Lung (tissue), 12 donors: ENCODE results near the gene OPCML. TPM values are rescaled to one million over a fixed set of nuclear protein-coding genes. Genes with fewer than 3 reads are reported as not detected.

ENCODE experiments used
- ATAC-seq: fragments of 200-7000 bp; cut with Tn5 transposase; one replicate; pipeline ENCODE4 v1.9.1; 2020; ENCODE audit warnings: moderate number of reproducible peaks; ENCODE audit not compliant: insufficient read depth, low FRiP score
- DNase-seq, 3 donors: peaks; one replicate each; pipeline ENCODE4 v3.0.0-alpha.2; 2013 to 2017
- H3K27ac ChIP-seq, 2 donors: one replicate each; pipeline ENCODE4 v1.5.1; 2013; ENCODE audit warnings: mild to moderate bottlenecking in 2 of 2, moderate library complexity in 2 of 2, control low read depth in 1 of 2, inconsistent platforms in 1 of 2, low read depth in 1 of 2, low read length in 1 of 2
- H3K27me3 ChIP-seq, 3 donors: one replicate each; pipeline ENCODE4 v1.5.1; 2013; ENCODE audit warnings: low read length in 2 of 3; ENCODE audit not compliant: control insufficient read depth in 3 of 3, insufficient read depth in 3 of 3
- H3K36me3 ChIP-seq, 4 donors: one replicate each; pipeline ENCODE4 v1.5.1; 2013; ENCODE audit warnings: low read length in 4 of 4, mild to moderate bottlenecking in 1 of 4, moderate library complexity in 1 of 4; ENCODE audit not compliant: control insufficient read depth in 4 of 4, insufficient read depth in 4 of 4
- H3K4me1 ChIP-seq, 5 donors: one replicate each; pipeline ENCODE4 v1.5.1; 2013; ENCODE audit warnings: low read length in 5 of 5, mild to moderate bottlenecking in 2 of 5, moderate library complexity in 1 of 5; ENCODE audit not compliant: control insufficient read depth in 5 of 5, insufficient read depth in 5 of 5
- H3K4me3 ChIP-seq: one replicate; pipeline ENCODE4 v1.5.1; 2013; ENCODE audit warnings: mild to moderate bottlenecking, control low read depth, moderate library complexity
- H3K9ac ChIP-seq, 2 donors: one replicate each; pipeline ENCODE4 v1.5.1; 2013; ENCODE audit warnings: low read length in 2 of 2, control low read depth in 1 of 2; ENCODE audit not compliant: insufficient read depth in 1 of 2
- H3K9me3 ChIP-seq, 4 donors: one replicate each; pipeline ENCODE4 v1.5.1; 2013; ENCODE audit warnings: low read length in 3 of 4, mild to moderate bottlenecking in 1 of 4, moderate library complexity in 1 of 4; ENCODE audit not compliant: control insufficient read depth in 4 of 4, insufficient read depth in 3 of 4
- WGBS, 2 donors: extraction: QIAGEN DNeasy Blood & Tissue Kit; methylation state at CpG; one replicate each; pipeline ENCODE4 v1.1.7; 2013; 5-methylcytosine and 5-hydroxymethylcytosine counted together
- polyA plus RNA-seq, 2 donors: library from polyadenylated mRNA; stranded (reverse); fragments of 200-250 nt; gene quantifications; one replicate each; pipeline ENCODE4 v1.2.1, GENCODE V29; 2013
- total RNA-seq, 2 donors: library from RNA; depleted of rRNA in 1 of 2; stranded (reverse); fragments of >200 nt in 1 of 2; gene quantifications; one replicate each; pipeline ENCODE4 v1.2.1, GENCODE V29; 2014 to 2021
- TF ChIP-seq, protein P1 (sequence below): IDR thresholded peaks from 2 replicates; pipeline ENCODE4 v1.5.1; 2012; ENCODE audit warnings: mild to moderate bottlenecking; ENCODE audit errors: control extremely low read depth, extremely low read depth
- donor health status: control.
- donor health status: control.
- donor health status: Bipolar disorder and iron deficiency.
- donor health status: healthy.
- donor health status: DM: yes; HTN: yes; CAD: no.

Gene OPCML
- total and polyA plus RNA-seq, 4 donors, result 0.49 to 0.74 TPM; not detected in 2

DNA sequence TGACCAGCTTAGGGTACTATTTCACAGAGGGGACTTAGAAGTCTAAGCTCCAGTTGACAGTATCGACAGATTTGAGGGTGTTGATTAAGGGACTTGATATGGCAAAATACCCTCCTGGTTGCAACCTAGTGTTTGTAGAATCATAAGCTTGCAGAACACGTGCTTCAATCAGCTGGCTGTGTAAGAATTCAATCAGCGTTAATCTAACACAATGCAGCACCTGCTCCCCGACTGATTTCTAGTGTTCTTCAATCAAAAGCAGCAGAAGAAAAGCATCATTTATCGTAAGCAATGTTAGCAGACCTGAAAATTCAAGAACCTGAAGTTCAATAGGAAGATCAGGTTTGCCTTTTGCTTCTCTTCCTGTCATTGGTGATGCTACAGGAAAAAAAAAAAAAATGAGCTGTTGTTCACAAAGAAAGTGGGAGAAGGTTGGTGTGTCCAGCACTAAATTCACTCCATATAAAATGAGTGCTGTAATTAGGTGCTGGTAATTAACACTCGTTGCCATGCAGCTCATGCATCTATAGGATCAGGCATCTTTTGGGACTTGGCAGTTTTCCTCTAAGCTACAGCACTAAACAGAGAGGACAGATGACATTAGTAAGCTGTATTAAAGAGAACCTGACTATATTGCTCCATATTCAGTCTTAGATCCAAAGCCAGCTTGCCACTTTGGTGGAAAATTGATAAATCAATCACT, 840.3 kb downstream of the OPCML start:
- H3K9ac ChIP-seq, result no peak overlapping the region
- H3K27ac ChIP-seq, result no peak overlapping the region
- ATAC-seq (no peak), DNase-seq (no peak)
- H3K36me3 ChIP-seq, result no peaks in the 10 kb centered on the region
- H3K9me3 ChIP-seq, result no peaks in the 10 kb centered on the region
- no peak overlapping the region for H3K4me3 ChIP-seq
- no peaks in the 10 kb centered on the region for H3K4me1 ChIP-seq
- no peaks in the 10 kb centered on the region for H3K27me3 ChIP-seq
- 87 to 88% methylated on average over 6 of the region's 6 CpGs for WGBS, 2 donors
- TF ChIP-seq, protein P1, sequence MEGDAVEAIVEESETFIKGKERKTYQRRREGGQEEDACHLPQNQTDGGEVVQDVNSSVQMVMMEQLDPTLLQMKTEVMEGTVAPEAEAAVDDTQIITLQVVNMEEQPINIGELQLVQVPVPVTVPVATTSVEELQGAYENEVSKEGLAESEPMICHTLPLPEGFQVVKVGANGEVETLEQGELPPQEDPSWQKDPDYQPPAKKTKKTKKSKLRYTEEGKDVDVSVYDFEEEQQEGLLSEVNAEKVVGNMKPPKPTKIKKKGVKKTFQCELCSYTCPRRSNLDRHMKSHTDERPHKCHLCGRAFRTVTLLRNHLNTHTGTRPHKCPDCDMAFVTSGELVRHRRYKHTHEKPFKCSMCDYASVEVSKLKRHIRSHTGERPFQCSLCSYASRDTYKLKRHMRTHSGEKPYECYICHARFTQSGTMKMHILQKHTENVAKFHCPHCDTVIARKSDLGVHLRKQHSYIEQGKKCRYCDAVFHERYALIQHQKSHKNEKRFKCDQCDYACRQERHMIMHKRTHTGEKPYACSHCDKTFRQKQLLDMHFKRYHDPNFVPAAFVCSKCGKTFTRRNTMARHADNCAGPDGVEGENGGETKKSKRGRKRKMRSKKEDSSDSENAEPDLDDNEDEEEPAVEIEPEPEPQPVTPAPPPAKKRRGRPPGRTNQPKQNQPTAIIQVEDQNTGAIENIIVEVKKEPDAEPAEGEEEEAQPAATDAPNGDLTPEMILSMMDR, result no peak

DNA sequence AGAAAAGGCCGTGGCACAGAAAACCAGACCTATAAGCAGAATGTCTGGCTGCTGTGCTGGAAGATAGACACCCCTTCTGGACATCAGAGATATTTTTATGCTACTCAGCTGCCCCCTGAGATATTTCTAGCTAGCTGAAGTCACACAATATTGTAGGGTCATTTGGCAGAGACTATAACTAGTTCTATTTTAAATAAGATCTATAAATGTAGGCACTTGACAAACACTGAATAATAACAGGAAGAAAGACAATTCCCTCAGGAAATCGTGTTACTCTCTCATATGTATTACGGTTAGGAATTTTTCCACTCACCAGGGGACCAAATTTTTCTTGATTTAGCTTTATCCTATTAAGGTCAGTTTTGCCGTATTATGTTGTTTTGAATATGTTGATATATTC, 845.4 kb downstream of the OPCML start:
- DNase-seq (peak in 2 of 3 donors; percentile 21 to 26), ATAC-seq (no peak)
- TF ChIP-seq, protein P1, result no peak
- Histone ChIP-seq H3K4me3 (no peak overlapping the region), H3K27ac (no peak overlapping the region), H3K27me3 (no peaks in the 10 kb centered on the region), H3K36me3 (no peaks in the 10 kb centered on the region), H3K9me3 (no peaks in the 10 kb centered on the region), H3K4me1 (no peaks in the 10 kb centered on the region), H3K9ac (no peak overlapping the region)
- WGBS, 2 donors, result 50 to 63% methylated on average over 4 of the region's 4 CpGs

GRCh38 chr11:132685174-132685611, 847.1 kb downstream of the OPCML start:
- TF ChIP-seq, protein P1, result no peak
- no peak overlapping the region for H3K27ac ChIP-seq
- peaks cover 0 to 4% (median 1%) of the 10 kb centered on the region in 4 donors for H3K9me3 ChIP-seq
- no peak overlapping the region for H3K4me3 ChIP-seq
- no peak for DNase-seq
- no peaks in the 10 kb centered on the region for H3K36me3 ChIP-seq
- no peaks in the 10 kb centered on the region for H3K4me1 ChIP-seq
- no peak overlapping the region for H3K9ac ChIP-seq
- no peaks in the 10 kb centered on the region for H3K27me3 ChIP-seq
- ATAC-seq, result no peak
- 31 to 43% methylated on average over 3 of the region's 3 CpGs for WGBS, 2 donors

GRCh38 chr11:132683602-132684001, 848.7 kb downstream of the OPCML start:
- Histone ChIP-seq H3K27ac (no peak overlapping the region), H3K9me3 (peaks cover 0 to 4% (median 1%) of the 10 kb centered on the region in 4 donors), H3K36me3 (no peaks in the 10 kb centered on the region), H3K4me1 (no peaks in the 10 kb centered on the region), H3K9ac (no peak overlapping the region), H3K4me3 (no peak overlapping the region), H3K27me3 (no peaks in the 10 kb centered on the region)
- 94 to 97% methylated on average over 2 of the region's 2 CpGs for WGBS, 2 donors
- no peak for DNase-seq
- TF ChIP-seq, protein P1, result no peak
- ATAC-seq, result no peak
